HG03571 (cell line): ENCODE measurements around the gene CDK19.
"Not testable (repeated sequence)": the region's sequence is repeated elsewhere in the genome, so short reads cannot be mapped to it uniquely, and the experiment has no call there.

Experiments used
- ATAC-seq: cut with Tn5 transposase; IDR thresholded peaks from one replicate; pipeline ENCODE4 v1.9.1; 2021; ENCODE audit not compliant: unreplicated experiment

Gene CDK19

DNA sequence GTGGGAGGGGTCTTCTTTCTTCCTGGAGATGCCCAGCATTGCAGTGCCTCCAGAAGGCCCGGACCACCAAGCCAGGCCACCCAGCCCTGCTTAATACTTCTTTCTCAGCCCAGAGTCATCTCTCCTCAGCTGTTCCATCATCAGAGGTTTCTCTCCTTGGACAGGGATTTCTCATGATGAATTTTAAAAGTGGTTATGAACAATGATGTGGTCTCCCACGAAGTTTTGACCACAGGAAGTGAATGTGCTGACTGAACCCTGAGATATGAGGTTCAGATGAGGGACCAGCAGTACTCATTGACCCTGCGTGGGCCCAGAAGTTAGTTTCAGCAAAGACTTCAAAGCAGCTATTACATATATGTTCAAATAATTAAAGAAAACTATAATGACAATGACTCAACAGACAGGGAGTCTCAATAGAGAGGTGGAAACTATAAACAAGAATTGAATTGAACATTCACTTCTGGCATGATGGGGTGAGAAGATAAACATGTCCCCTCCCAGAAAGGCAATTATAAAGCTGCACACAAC is 224.4 kb downstream of the CDK19 start:
- ATAC-seq: no peak

DNA sequence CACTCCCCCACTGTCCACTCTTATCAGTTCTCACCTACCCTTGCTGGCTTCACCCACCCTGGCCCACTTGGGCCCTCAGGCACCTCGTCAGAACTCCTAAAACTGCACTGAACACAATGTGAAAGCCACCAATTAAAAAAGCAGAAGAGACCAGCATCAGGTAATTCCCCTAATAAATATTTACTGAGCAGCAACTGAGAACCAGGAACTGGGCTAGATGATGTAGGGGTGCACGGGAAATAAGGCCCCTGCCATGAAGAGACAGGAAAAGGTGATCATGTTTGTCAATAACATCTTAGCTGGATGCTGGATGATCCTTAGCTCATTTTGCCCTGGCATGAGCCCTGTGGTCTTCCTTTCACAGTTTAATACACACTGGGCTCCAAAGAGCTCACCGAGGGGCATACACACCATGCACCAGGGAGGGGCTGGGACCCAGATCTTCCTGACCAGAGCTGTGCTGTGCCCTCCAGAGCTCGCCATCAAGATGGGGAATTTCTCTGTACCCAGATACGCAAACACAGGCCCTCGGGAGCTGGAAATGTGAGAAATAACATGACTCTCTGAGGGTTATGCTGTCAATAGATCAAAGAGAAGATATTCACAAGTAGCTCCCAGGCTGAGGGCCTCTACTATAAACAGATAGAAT is 225.3 kb downstream of the CDK19 start:
- peak; percentile 89 for ATAC-seq

DNA sequence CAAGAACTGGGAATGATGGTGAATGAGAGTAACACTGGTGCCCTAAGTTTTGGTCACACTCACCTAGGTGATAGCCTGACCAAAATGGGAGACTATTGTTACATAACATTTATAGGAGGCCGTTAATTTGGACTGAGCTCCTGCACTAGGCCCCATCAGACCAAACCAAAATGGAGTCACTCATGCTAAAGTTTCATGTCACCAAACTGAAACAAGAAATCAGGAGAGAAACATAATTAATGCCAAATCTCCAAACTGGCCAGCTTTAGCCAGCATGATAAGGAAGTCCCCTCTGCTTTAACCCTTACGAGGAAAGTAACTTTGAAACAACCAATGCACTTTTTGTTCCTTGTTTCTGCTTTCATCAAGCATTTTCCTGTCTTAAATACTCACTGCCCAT is 227.9 kb downstream of the CDK19 start:
- ATAC-seq: no peak

DNA sequence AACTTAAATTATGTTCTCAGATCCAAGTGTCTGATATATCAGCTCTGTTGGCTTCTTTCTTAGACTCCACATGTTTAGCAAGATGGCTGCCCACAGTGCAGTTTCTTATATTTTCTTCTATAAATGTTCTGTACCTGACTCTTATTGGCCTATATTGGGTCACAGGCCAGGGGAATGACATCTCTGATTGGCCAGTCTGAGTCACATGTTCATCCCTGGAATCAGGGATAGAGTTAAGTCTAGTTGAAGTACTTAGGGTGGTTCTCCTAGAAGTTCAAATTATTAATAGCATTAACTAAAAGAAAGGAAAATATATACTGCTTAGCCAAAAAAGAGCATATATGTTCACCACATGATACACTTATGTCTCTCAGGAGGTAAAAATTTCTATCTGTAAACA is 233.6 kb downstream of the CDK19 start:
- ATAC-seq: no peak

DNA sequence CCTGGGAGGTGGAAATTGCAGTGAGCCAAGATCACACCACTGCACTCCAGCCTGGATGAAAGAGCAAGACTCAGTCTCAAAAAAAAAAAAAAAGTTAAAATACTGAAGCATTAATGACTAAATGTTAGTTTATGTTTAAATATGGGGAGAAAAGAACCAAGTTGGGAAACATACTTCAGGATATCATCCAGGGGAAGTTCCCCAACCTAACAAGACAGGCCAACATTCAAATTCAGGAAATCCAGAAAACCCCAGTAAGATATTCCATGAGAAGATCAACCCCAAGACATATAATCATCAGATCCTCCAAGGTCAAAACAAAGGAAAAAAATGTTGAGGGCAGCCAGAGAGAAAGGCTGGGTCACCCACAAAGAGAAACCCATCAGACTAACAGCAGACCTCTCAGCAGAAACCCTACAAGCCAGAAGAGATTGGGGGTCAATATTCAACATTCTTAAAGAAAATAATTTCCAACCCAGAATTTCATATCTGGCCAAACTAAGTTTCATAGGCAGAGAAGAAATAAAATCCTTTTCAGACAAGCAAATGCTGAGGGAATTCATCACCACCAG is 237.6 kb downstream of the CDK19 start:
- ATAC-seq: not testable (repeated sequence)

DNA sequence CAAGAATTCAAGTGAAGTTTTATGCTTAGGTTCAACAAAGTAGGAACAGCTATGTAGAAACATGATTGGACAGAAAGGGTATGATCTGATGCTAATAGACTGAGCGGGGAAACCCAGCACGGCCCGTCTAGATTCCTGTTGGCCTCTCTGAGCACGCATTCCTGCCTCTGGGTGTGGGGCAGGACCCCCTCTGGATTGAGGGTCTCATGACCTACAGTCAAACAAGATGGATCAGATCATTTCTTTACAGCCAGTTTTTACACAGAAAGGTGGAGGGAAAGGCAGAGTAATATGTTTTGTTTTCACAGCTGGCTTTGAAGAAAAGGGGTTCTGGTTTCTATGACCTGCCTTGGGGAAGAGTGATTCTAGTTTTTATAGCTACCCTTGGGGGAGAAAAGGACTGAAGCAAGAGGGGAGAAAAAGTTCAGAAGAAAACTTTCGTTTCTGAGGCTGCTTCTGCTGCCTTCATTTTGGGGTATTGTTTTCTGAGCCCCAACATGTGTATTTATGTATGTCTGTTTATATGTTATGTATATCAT is 239.3 kb downstream of the CDK19 start:
- no peak for ATAC-seq

DNA sequence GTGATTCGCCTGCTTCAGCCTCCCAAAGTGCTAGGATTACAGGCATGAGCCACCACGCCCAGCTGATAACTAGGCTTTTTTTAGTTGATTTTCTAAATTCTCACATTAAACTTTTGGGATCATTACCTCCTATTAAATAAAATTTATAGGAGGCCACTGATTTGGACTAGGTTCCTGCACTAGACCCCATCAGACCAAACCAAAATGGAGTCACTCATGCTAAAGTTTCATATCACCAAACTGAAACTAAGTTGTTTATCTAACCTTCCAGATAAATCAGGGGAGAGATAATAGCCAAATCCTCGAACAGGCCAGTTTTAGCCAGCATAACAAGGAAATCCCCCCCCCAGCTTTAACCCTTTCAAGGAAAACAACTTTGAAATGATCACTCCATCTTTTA is 240.5 kb downstream of the CDK19 start:
- no peak for ATAC-seq

DNA sequence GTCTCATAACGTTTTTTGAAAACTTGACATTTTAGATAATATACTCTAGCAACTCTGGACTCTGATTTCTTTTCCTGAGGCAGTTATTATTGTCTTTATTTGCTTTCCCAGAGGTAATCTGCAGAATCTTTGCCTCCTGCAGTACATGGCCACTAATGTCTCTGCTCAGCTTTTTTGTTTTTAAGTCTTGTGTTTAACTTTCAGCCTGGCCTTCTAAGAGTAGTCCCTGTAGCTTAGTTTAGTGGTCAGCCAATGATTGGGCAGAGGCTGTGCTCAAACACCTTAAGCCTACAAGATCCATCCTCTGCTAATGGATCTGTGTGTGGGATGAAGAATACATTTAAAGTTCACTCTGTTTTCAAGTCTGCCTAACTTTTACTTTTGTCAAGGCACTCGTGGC is 241.7 kb downstream of the CDK19 start:
- no peak for ATAC-seq

DNA sequence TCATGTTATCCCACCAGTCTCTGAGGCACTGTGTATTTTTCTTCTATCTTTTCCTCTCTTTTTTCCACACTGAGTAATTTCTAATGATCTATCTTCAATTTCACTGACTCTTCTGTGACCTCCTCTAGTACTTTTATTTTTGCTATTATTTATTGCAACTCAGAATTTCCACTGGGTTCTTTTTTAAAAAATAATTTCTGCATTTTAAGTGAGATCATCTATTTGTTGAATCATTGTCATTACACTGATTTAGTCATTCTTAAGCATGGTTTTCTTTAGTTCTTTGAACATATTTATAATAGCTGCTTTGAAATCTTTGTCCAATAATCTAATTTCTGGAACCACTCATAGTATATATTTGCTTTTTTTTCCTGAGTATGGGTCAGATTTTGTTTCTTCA is 242.1 kb downstream of the CDK19 start:
- no peak for ATAC-seq

DNA sequence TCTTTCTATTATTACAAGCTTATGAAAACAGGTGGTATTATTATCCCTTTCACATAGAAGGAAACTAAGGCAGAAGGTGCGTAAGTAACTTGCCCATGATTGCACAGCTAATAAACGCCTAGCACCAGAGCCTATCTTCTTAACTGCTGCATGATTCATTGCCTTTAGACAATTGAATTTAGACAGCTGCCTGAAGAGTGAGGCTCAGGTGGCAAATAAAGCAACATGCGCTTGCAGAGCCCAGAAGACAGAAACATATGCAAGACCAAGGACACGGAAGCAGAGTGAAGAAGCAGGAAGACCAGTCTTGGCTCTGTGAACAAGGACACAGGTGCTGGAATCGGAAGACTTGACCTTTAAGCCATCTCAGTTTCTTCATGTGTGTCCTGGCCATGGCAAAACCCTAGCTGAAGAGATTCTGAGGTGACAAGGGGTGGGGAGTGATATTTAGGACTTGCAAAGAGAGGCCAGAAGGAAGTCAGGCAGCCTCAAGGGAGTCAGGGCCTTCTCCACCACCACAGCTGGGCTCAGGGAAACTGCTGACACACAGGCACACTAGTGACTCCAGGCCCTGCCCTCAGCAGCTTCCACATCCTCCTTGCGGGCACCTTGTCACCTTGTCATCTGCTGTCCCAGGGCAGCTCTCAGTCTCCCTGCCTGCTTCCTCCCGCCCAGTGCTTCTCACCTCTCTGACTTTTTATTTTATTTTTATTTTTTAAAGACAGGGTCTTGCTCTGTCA is 247.1 kb downstream of the CDK19 start:
- ATAC-seq: no peak

DNA sequence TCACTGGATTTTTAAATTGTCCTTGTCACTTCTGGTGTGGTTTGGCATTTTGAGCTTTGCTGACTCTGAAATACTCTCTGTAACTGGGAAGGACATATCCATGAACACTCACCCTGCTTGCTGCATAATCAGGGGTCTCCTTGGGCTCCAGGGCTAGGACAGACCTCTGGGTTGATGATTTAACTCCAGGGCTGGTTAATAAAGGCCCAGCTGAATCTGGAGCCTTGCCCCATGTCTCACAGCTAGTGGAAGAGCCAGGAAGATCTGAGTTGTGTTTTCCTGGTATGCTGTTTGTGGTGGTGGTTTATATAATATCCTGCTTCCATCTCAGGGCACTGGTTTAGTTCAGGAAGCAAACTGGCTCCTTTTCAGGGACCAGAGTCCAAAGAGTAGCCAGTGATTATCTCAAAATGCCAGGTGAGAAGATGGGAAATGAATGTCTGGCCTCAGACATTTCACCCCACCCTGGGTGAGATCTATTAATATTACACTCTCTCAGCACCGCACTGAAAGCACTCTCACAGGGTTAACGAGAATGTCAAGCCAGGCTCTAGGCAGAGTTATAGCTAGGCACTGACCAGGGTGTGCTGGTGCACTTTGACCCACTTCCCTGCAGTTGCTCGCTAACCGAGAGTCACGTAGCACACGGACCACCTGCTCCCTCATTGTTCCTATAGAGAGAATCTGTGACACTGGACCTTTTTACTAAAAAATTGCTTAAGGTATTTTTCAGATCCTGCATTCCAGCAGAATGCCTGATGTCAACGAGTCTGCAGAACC is 248.7 kb downstream of the CDK19 start:
- ATAC-seq: no peak

DNA sequence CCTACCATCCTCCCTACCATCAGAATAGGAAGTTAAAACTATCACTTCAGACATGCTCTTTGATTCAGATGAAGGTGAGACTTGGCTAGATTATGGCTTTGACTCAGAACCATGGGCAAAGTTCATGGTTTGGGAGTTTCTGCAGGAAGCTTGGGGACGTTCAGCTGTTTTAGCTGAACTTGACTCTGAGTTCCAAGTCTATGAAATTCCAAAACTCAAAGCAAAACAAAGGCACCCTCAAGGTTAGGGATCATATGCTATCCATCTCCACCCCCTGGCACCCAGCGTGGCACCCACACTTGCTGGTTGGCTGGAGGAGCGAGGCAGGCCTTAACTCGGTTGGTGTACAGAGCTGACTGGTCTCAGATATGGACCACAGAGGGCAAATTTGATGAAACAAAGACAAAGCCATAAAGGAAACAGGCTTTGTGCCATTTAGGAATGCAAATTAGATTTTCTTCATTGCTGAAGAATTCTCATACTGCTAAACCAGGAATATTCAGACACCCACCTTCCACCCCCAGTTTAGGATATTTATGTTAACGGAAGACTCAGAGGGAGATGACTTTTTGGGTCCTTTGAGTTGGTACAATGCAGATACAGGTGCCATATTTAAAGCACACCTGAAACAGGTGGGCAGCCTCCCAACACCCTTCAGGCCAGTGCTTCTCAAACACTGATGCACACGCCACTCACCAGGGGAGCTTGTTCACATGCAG is 250.4 kb downstream of the CDK19 start:
- ATAC-seq: no peak

DNA sequence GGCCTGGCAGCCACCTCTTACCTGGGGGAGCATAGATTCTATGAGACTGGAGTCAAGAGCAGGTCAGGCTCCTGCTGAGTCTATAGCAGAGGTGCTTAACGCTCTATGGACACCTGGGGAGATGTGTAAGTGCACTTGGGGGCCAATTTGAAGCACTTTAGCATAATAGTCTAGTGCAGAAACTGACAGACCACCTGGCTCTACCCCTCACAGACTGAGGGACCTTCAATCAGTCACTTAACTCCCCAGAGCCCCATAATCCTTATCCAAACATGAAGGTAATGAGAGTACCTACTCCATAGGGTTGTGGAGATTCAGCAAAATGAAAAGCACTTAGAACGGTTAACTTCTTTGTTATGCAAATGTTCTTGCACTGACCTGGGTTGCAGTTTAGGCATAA is 251.6 kb downstream of the CDK19 start:
- no peak for ATAC-seq

DNA sequence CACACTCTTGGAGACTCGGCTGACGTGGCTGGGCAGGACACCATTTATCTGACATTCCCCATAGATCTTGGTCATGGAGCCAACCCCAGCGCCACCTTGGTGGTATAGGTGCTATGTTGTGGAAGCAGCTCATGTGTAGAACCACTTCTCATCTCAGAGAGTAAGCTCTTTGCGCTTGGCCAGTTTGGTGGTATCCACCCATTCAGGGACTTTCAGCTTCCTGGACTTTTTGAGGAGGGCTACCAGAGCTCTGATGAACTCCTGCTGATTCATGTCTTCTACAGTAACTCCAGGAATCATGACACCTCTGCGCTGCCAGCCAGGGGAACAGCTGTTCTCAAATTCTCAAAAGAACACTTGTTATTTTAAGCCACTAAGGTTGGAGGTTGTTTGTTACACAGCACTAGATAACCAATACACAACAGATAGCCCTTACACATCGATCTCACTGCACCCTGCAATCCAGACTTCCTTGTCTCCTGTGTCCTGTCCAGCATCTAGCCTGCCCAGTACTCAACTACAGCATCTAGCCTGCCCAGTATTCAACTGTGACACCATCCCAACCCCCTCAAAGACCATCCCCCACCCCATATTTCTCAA is 252.9 kb downstream of the CDK19 start:
- no peak for ATAC-seq

DNA sequence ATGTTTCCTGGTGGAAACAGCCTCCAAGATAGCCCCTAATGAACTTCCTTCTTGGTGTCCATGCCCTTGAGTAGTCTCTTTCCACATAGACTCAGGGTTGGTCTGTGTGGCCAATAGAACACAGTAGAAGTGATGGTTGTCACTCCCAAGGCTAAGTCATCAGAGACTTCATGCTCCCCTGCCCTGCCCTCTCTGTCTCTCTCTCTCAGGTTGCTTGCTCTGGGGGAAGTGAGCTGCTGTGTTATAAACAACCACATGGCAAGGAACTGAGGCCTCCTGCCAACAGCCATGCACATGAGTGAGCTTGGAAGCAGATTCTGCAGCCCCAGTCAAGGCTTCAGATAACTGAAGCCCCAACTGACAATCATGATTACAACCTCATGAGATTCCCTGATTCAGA is 253.6 kb downstream of the CDK19 start:
- no peak for ATAC-seq

DNA sequence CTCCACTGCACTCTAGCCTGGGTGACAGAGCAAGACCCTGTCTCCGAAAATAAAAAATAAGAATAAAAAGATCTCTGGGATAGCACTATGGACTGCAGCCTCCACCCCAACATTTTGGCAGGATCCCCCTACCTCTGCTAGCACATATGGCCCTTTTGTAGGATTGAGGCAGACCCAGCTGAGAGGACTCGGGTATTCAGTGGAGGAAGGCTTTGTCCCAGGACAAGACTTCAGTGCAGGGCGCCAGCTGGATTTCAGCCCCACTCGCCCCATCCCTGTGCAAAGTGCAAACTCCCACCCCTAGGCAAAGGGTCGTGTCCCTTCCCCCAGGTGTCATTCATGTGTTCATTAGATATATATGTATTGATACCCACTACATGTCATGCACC is 254.3 kb downstream of the CDK19 start:
- no peak for ATAC-seq

DNA sequence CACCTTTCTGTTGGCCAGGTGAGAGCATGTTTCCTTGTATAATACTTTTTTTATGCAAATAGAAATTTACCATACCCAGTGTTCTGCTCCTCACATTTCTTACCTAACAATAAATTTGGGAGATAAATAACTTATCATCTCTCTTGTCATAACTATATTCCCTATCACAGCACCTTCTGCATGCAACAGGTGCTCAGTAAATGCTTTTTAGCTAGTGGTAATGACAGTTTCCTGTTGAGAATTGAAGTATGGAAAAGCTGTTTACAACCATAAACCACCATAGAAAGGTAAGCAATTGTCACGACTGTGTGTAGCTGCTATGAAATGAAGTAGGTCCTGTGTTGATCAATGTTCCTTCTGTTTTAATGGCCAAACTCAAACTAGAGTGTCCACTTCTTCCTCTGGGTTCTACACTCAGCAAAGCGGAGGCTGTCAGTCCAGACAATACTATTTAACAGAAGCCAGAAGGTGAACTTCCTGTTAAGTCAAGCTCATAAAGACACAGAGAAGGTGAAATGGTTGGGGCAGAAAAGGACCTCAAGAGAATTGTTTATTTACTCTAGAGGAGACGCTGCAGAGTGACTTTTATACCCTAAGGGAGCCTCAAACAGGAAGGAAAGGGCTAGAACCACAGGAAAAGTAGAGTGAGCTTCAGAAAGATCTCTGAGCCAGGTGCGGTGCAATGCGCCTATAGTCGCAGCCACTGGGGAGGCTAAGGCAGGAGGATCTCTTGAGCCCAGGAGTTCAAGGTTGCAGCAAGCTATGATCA is 254.8 kb downstream of the CDK19 start:
- no peak for ATAC-seq
